BLaER1 treated with 17β-estradiol and CSF1 and Interleukin-3, amounts not matched to agents 10 nM and 100 nM (cell line): ENCODE data around the gene COMMD1.

ENCODE experiments used
- H3K27ac ChIP-seq, 11 experiments: shearing (Covaris generic); formaldehyde crosslinking; 2 replicates each; pipeline ENCODE4 v1.8.1; 2022
- H3K27me3 ChIP-seq, 11 experiments: shearing (Covaris generic); formaldehyde crosslinking; 2 replicates each; pipeline ENCODE4 v1.8.1; 2022
- H3K36me3 ChIP-seq, 11 experiments: shearing (Covaris generic); formaldehyde crosslinking; 2 replicates each; pipeline ENCODE4 v1.8.1; 2022
- H3K4me1 ChIP-seq, 10 experiments: shearing (Covaris generic); formaldehyde crosslinking; 2 replicates each; pipeline ENCODE4 v1.8.1; 2022
- H3K4me2 ChIP-seq, 11 experiments: shearing (Covaris generic); formaldehyde crosslinking; 2 replicates each; pipeline ENCODE4 v1.8.1; 2022
- H3K4me3 ChIP-seq, 10 experiments: shearing (Covaris generic); formaldehyde crosslinking; 2 replicates each; pipeline ENCODE4 v1.8.1; 2022
- H3K9ac ChIP-seq, 11 experiments: shearing (Covaris generic); formaldehyde crosslinking; 2 replicates each; pipeline ENCODE4 v1.8.1; 2022
- H3K9me3 ChIP-seq, 11 experiments: shearing (Covaris generic); formaldehyde crosslinking; replicated peaks in 1 of 11; 2 replicates each; pipeline ENCODE4 v1.8.1; 2022
- H4K20me1 ChIP-seq, 11 experiments: shearing (Covaris generic); formaldehyde crosslinking; 2 replicates each; pipeline ENCODE4 v1.8.1; 2022
- Cebpa-rat ChIP-seq, 11 experiments: shearing (Covaris generic); IDR thresholded peaks; 2 replicates each; pipeline ENCODE4 v1.8.1; 2022

The COMMD1 gene

DNA sequence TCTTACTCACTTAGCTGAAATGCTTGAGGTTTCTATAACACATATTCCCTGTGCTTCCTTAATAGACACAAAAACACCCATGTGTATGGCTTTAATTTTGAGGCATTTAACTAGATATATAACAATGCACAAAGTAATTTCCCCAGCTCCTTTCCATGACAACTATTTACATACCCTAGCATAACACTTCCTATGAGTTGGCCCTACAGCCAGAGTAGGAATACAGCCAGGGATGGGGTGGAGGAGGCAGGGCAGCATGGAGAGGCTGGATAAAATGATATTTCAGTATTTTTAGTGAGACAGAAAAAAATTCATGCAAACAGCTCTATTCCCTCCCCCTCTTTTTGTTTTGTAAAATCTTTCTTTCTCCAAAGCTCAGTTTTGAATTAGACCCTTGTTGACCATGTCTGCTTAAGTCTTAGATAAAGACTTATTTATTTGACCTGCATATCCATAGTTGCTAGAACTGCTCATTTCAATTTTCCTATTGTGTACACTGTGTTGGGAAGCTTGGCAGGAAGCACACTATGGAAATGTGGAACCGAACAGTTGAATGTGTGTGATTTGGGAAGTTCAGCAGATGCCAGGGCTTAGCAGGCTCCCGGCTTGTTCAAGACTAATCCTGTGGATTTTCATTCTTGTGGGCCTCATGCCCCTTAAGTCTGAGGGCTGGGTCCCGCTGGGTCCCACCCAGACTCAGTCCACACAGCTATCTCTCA, 279.2 kb downstream of the COMMD1 start:
- no peaks in the 10 kb centered on the region for H4K20me1 ChIP-seq
- H3K4me2 ChIP-seq = peak overlapping the region in 4 of 11 experiments; percentile 7 to 73 (median 63); a peak in 6 of 22 replicates
- TF ChIP-seq Cebpa-rat (IDR thresholded peaks at IDR 0.05) = no peak
- H3K9ac ChIP-seq = no peak overlapping the region
- H3K36me3 ChIP-seq = no peaks in the 10 kb centered on the region
- H3K27ac ChIP-seq = no peak overlapping the region
- peaks cover 0 to 30% (median 14%) of the 10 kb centered on the region in 11 experiments; a peak in 15 of 22 replicates for H3K9me3 ChIP-seq
- H3K4me3 ChIP-seq = no peak overlapping the region
- H3K27me3 ChIP-seq = no peaks in the 10 kb centered on the region
- peaks cover 31 to 61% (median 47%) of the 10 kb centered on the region in 10 experiments for H3K4me1 ChIP-seq
